DOHH2 (cell line): ENCODE results near the gene AQP12A.

Source experiments
- EZH2phosphoT487 ChIP-seq: fragments of 200-600 bp; sonication (generic); IDR thresholded peaks from 2 replicates; pipeline ENCODE4 v1.6.1; 2017; ENCODE audit warnings: borderline replicate concordance, mild to moderate bottlenecking, antibody characterized with exemption, low read length, moderate library complexity, mixed read lengths
- TF ChIP-seq, protein P1 (sequence below): fragments of 200-600 bp; sonication (generic); IDR thresholded peaks from one replicate; pipeline ENCODE4 v1.5.1; 2014; ENCODE audit warnings: antibody characterized with exemption, mild to moderate bottlenecking, low read depth, low read length; ENCODE audit not compliant: poor library complexity, severe bottlenecking

DNA sequence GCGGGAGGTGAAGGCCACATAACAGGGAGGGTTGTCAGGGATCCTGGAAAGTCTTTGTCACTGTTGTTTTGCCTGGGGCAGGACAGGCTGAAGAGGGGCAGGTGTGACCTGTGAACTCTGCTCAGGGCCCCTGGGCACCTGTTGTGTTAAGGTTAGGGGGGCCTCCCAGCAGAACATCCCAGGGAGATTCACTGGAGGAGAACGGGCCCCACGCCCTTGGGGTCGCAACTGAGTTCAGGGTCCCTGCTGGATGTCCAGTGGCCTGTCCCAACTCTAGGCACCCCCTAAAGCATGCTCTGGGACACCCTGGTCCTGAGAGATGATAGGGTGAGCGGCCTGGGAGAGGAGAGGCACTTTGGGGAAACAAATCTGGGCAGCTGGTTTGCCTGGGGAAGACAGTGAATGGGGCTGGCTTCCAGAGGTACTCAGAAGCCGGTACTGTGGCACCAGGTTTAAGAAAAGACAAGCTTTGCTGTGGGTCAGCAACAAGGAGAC, 43.5 kb upstream of the AQP12A start:
- TF ChIP-seq, protein P1, sequence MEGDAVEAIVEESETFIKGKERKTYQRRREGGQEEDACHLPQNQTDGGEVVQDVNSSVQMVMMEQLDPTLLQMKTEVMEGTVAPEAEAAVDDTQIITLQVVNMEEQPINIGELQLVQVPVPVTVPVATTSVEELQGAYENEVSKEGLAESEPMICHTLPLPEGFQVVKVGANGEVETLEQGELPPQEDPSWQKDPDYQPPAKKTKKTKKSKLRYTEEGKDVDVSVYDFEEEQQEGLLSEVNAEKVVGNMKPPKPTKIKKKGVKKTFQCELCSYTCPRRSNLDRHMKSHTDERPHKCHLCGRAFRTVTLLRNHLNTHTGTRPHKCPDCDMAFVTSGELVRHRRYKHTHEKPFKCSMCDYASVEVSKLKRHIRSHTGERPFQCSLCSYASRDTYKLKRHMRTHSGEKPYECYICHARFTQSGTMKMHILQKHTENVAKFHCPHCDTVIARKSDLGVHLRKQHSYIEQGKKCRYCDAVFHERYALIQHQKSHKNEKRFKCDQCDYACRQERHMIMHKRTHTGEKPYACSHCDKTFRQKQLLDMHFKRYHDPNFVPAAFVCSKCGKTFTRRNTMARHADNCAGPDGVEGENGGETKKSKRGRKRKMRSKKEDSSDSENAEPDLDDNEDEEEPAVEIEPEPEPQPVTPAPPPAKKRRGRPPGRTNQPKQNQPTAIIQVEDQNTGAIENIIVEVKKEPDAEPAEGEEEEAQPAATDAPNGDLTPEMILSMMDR: no peak
- TF ChIP-seq EZH2phosphoT487: no peak
